HUES64 (cell line): Measurements from ENCODE around the gene PMM1.
"Not testable (repeated sequence)": the region's sequence is repeated elsewhere in the genome, so short reads cannot be mapped to it uniquely, and the experiment has no call there.

Experiments
- H3K27ac ChIP-seq: 2 replicates; pipeline ENCODE4 v1.7.0; 2013; ENCODE audit warnings: low read depth, low read length, inconsistent platforms
- H3K27me3 ChIP-seq: 2 replicates; pipeline ENCODE4 v1.6.1; 2013; ENCODE audit warnings: mild to moderate bottlenecking, low read length; ENCODE audit not compliant: insufficient read depth
- H3K36me3 ChIP-seq: 2 replicates; pipeline ENCODE4 v1.6.1; 2013; ENCODE audit warnings: mild to moderate bottlenecking, low read length; ENCODE audit not compliant: insufficient read depth
- H3K4me1 ChIP-seq: 2 replicates; pipeline ENCODE4 v1.6.1; 2013; ENCODE audit warnings: mild to moderate bottlenecking, low read length, moderate library complexity; ENCODE audit not compliant: insufficient read depth
- H3K4me3 ChIP-seq: 2 replicates; pipeline ENCODE4 v1.5.1; 2013; ENCODE audit warnings: mild to moderate bottlenecking, low read length, moderate library complexity
- H3K9ac ChIP-seq: 2 replicates; pipeline ENCODE4 v1.6.1; 2013; ENCODE audit warnings: mild to moderate bottlenecking, low read depth, low read length
- H3K9me3 ChIP-seq: 2 replicates; pipeline ENCODE4 v1.6.1; 2013; ENCODE audit warnings: low read depth, low read length; ENCODE audit not compliant: insufficient read depth
- WGBS: fragments of 150-250, 120-280 bp; methylation state at CpG from one replicate; pipeline ENCODE4 v1.1.7; 2013; ENCODE audit warnings: missing lambda C conversion rate; 5-methylcytosine and 5-hydroxymethylcytosine counted together

The PMM1 gene

GRCh38 chr22:41596776-41597634 is 7.4 kb upstream of the PMM1 start:
- H3K27ac ChIP-seq, result no peak overlapping the region
- no peaks in the 10 kb centered on the region for H3K27me3 ChIP-seq
- 63% methylated on average over 13 of the region's 13 CpGs for WGBS
- no peaks in the 10 kb centered on the region for H3K4me1 ChIP-seq
- H3K9me3 ChIP-seq, result 0 out of 2 replicates have a peak, but pooled peaks cover 2% of the 10 kb centered on the region
- peaks cover 17% of the 10 kb centered on the region for H3K36me3 ChIP-seq
- H3K9ac ChIP-seq, result no peak overlapping the region
- no peak overlapping the region for H3K4me3 ChIP-seq

DNA sequence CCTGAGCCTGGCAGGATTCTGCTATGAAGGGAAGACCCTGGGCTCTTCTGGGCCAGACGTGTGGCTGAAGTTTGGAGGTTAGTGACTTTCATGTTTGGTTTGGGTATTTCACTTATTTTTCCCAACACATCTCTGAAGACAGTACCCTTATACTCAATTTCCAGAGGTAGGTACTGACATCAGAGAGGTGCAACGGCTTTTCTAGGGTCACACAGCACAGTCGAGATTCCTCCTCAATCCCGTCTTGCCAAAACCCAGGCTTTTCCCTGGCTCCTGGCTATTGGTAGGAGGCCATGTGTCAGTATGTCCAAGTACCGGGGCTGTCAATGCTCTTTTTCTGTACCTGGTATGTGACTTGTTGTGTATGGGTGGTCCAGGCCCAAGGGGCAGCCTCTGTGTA is 6.1 kb upstream of the PMM1 start:
- Histone ChIP-seq H3K4me1 (no peaks in the 10 kb centered on the region), H3K4me3 (no peak overlapping the region), H3K9ac (no peak overlapping the region), H3K27me3 (no peaks in the 10 kb centered on the region), H3K36me3 (peaks cover 7% of the 10 kb centered on the region; the same call in 1 of the 2 replicates), H3K27ac (no peak overlapping the region), H3K9me3 (0 out of 2 replicates have a peak, but pooled peaks cover 2% of the 10 kb centered on the region)
- 93% methylated on average over 4 of the region's 5 CpGs for WGBS

DNA sequence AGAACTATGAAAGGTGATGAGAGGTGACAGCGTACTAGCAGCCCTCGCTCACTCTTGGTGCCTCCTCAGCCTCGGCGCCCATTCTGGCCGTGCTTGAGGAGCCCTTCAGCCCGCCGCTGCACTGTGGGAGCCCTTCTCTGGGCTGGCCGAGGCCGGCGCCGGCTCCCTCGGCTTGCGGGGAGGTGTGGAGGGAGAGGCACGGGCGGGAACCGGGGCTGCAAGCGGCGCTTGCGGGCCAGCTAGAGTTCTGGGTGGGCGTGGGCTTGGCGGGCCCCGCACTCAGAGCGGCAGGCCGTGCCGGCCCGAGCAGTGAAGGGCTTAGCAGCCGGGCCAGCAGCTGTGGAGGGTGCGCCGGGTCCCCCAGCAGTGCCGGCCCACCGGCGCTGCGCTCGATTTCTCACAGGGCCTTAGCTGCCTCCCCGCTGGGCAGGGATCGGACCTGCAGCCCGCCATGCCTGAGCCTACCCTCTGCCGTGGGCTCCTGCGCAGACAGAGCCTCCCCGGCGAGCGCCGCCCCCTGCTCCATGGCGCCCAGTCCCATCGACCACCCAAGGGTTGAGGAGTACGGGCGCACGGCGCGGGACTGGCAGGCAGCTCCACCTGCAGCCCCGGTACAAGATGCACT is 3.8 kb upstream of the PMM1 start:
- H3K9me3 ChIP-seq, H3K4me1 ChIP-seq, H3K4me3 ChIP-seq, H3K9ac ChIP-seq, H3K27ac ChIP-seq, H3K36me3 ChIP-seq, H3K27me3 ChIP-seq: not testable (repeated sequence)
- WGBS, result 96% methylated on average over 51 of the region's 51 CpGs

GRCh38 chr22:41587347-41587723 is 2.3 kb downstream of the PMM1 start:
- no peak overlapping the region for H3K27ac ChIP-seq
- 91% methylated on average over 7 of the region's 7 CpGs for WGBS
- no peaks in the 10 kb centered on the region for H3K4me1 ChIP-seq
- no peak overlapping the region for H3K4me3 ChIP-seq
- H3K9ac ChIP-seq, result no peak overlapping the region
- no peaks in the 10 kb centered on the region for H3K9me3 ChIP-seq
- no peaks in the 10 kb centered on the region for H3K36me3 ChIP-seq
- H3K27me3 ChIP-seq, result no peaks in the 10 kb centered on the region

GRCh38 chr22:41585898-41586297 is 3.7 kb downstream of the PMM1 start:
- H3K27me3 ChIP-seq, result no peaks in the 10 kb centered on the region
- no peak overlapping the region for H3K27ac ChIP-seq
- no peak overlapping the region for H3K9ac ChIP-seq
- no peaks in the 10 kb centered on the region for H3K4me1 ChIP-seq
- no peaks in the 10 kb centered on the region for H3K36me3 ChIP-seq
- H3K4me3 ChIP-seq, result no peak overlapping the region
- H3K9me3 ChIP-seq, result no peaks in the 10 kb centered on the region
- 96% methylated on average over 7 of the region's 7 CpGs for WGBS

- WGBS, result 92% methylated on average over 6 of the region's 6 CpGs
- H3K27ac ChIP-seq, result no peak overlapping the region
- H3K4me1 ChIP-seq, result no peaks in the 10 kb centered on the region
- H3K36me3 ChIP-seq, result no peaks in the 10 kb centered on the region
- no peaks in the 10 kb centered on the region for H3K27me3 ChIP-seq
- no peak overlapping the region for H3K4me3 ChIP-seq
- no peak overlapping the region for H3K9ac ChIP-seq
- H3K9me3 ChIP-seq, result no peaks in the 10 kb centered on the region
Observed at GRCh38 chr22:41584881-41585280, 4.8 kb downstream of the PMM1 start.

DNA sequence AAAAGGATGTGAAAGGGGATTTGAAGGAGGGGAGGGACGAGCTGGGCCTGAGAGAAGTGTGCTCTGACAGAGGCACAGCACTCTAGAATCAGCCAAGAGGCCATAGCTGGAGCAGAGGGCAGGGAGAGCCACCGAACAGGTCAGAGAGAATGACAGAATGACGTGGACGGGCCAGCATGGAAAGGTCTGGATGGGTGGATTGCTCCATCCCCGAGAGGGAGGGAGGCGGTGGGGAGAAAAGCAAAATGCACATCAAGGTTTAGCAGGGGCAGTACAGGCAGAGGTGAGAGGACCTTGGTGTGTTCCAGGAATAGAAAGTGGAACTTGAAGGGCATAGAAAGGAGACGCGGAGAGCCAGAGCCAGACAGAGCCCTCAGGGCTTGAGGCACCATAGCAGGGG is 6.9 kb downstream of the PMM1 start:
- Histone ChIP-seq H3K27ac (no peak overlapping the region), H3K27me3 (no peaks in the 10 kb centered on the region), H3K4me3 (no peak overlapping the region), H3K9ac (no peak overlapping the region), H3K9me3 (no peaks in the 10 kb centered on the region), H3K4me1 (no peaks in the 10 kb centered on the region), H3K36me3 (no peaks in the 10 kb centered on the region)
- WGBS, result 86% methylated on average over 8 of the region's 8 CpGs

DNA sequence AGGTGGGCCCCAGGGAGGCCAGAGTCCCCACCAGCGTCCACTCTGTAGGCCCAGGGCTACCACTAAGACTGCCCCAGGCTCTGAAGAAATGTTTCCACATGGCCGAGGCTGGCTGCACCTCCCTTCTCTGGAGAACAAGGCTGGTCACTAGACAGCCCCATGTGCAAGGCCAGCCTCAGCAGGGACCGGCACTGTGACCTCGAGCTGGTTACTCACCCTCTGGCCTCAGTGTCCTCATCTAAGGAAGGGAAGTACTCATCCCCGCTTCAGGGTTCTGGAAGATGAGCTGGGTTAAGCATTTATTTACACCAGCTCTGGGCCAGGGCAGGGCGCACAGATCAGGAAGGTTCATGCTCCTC is 9.7 kb downstream of the PMM1 start:
- no peak overlapping the region for H3K4me3 ChIP-seq
- H3K9me3 ChIP-seq, result no peaks in the 10 kb centered on the region
- no peaks in the 10 kb centered on the region for H3K27me3 ChIP-seq
- H3K9ac ChIP-seq, result no peak overlapping the region
- H3K27ac ChIP-seq, result no peak overlapping the region
- H3K36me3 ChIP-seq, result no peaks in the 10 kb centered on the region
- no peaks in the 10 kb centered on the region for H3K4me1 ChIP-seq
- WGBS, result 90% methylated on average over 6 of the region's 6 CpGs

DNA sequence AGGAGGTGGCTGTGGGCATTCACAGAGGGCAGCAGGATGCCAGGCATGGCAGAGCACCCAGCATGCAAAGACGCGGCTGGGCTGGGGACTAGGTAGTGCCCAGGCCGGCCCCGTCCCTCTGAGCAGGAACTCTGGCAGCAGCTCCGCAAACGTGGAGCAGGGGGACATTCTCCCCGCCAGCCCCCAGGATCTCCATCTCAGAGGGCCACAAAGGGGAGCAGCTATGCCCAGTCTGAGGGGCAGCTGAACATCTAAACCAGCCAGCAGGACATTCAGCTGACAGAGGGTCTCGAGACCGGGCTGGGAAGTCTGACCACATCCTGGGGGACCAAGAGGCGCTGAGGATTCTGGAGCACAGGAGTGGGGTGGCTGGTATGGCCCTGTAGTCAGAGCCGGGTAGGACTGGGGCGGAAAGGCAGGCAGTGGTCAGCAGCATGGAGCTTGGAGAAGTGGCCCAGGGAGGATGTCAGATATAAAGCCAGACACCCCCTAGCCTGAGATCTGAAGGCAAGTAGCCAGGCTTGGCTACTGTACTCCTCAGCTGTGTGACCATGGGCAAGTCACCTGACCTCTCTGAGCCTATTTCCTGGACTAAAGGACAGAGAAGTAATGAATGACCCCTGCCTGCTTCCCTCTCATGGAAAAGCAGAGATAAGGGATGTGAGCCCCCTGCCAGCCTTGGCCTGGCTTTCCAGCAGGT is 10.2 kb downstream of the PMM1 start:
- no peak overlapping the region for H3K27ac ChIP-seq
- H3K27me3 ChIP-seq, result no peaks in the 10 kb centered on the region
- no peak overlapping the region for H3K9ac ChIP-seq
- no peaks in the 10 kb centered on the region for H3K9me3 ChIP-seq
- H3K4me1 ChIP-seq, result no peaks in the 10 kb centered on the region
- 93% methylated on average over 12 of the region's 12 CpGs for WGBS
- H3K36me3 ChIP-seq, result no peaks in the 10 kb centered on the region
- no peak overlapping the region for H3K4me3 ChIP-seq

DNA sequence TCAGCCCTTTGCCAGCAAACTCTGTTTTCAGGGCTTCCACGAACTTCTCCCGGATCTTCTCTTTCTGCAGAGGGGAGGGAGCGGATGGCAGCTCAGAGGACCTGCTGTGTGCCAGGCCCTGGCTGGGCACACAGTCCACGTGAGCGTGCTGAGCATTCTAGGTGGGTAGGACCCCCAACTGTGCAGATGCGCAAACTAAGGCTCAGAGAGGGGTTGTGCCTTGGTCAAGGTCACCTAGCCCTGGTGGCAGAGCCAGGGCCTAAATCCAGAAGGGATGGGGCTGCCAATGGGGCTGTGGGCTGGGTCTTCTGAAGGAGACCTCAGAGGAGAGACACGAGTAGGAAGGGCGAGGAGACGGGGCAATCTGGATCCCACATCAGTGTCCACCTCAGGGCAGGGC is 10.8 kb downstream of the PMM1 start:
- Histone ChIP-seq H3K27me3 (no peaks in the 10 kb centered on the region), H3K9ac (no peak overlapping the region), H3K9me3 (no peaks in the 10 kb centered on the region), H3K4me1 (no peaks in the 10 kb centered on the region), H3K27ac (no peak overlapping the region), H3K4me3 (no peak overlapping the region), H3K36me3 (no peaks in the 10 kb centered on the region)
- 89% methylated on average over 9 of the region's 9 CpGs for WGBS

GRCh38 chr22:41578114-41578513 is 11.5 kb downstream of the PMM1 start:
- no peaks in the 10 kb centered on the region for H3K9me3 ChIP-seq
- no peak overlapping the region for H3K4me3 ChIP-seq
- no peaks in the 10 kb centered on the region for H3K4me1 ChIP-seq
- no peaks in the 10 kb centered on the region for H3K27me3 ChIP-seq
- 91% methylated on average over 8 of the region's 8 CpGs for WGBS
- H3K9ac ChIP-seq, result no peak overlapping the region
- H3K36me3 ChIP-seq, result no peaks in the 10 kb centered on the region
- H3K27ac ChIP-seq, result no peak overlapping the region
